Uterus (tissue), 4 donors: Measurements from ENCODE around the gene TMC3. TPM values are rescaled to one million over a fixed set of nuclear protein-coding genes. Genes with fewer than 3 reads are reported as not detected.

ENCODE experiments used
- DNase-seq, 2 donors: peaks; one replicate each; pipeline ENCODE4 v3.0.0-alpha.2; 2019 to 2020
- H3K27ac ChIP-seq, 2 donors: fragments of 200-600 bp; sonication (generic); 1 replicate in 1 of 2; 2 replicates in 1 of 2; pipeline ENCODE4 v1.5.1; 2016 to 2018
- H3K27me3 ChIP-seq, 2 donors: fragments of 200-600 bp; sonication (generic); one replicate each; pipeline ENCODE4 v1.5.1; 2018 to 2019; ENCODE audit warnings: control low read depth in 1 of 2
- H3K36me3 ChIP-seq, 2 donors: fragments of 200-600 bp; sonication (generic); one replicate each; pipeline ENCODE4 v1.5.1; 2019; ENCODE audit warnings: control low read depth in 1 of 2
- H3K4me1 ChIP-seq, 2 donors: fragments of 200-600 bp; sonication (generic); one replicate each; pipeline ENCODE4 v1.5.1; 2018 to 2019; ENCODE audit warnings: control low read depth in 1 of 2
- H3K4me3 ChIP-seq, 2 donors: fragments of 200-600 bp; sonication (generic); 1 replicate in 1 of 2; 2 replicates in 1 of 2; pipeline ENCODE4 v1.5.1; 2018 to 2019; ENCODE audit warnings: mild to moderate bottlenecking in 1 of 2
- H3K9me3 ChIP-seq, 2 donors: fragments of 200-600 bp; sonication (generic); one replicate each; pipeline ENCODE4 v1.5.1; 2019; ENCODE audit warnings: control low read depth in 1 of 2
- CTCF ChIP-seq, 4 experiments: fragments of 200-600 bp in 2 of 4; fragments of 450-650 bp in 2 of 4; sonication (generic) in 2 of 4; IDR thresholded peaks; one replicate each; pipeline ENCODE4 v1.5.1; 2016 to 2019; ENCODE audit warnings: antibody characterized with exemption in 4 of 4, mild to moderate bottlenecking in 2 of 4, moderate library complexity in 1 of 4
- POLR2A ChIP-seq, 2 donors: fragments of 450-650 bp; IDR thresholded peaks; one replicate each; pipeline ENCODE4 v1.6.1; 2016; ENCODE audit warnings: antibody characterized with exemption in 2 of 2, mild to moderate bottlenecking in 1 of 2, moderate library complexity in 1 of 2
- intact Hi-C: fragments of 100-400 bp; cut with DNase I; formaldehyde crosslinking; loops from one replicate; pipeline ENCODE4 v1.15.1; 2023; ENCODE audit warnings: low total_unique reads
- total RNA-seq, 4 donors: library from RNA; depleted of rRNA in 3 of 4; stranded (reverse); fragments of >200 nt in 3 of 4; gene quantifications; one replicate each; pipeline versions ENCODE4 v1.1.0 to v1.2.4, GENCODE V29; 2014 to 2023
- donor health status: DM: yes; HTN: yes; CAD: no.

Gene TMC3
- total RNA-seq, 4 donors from 2014 or later: 0.14 TPM; not detected in 3

- intact Hi-C loops: no loop called here
- no peak for DNase-seq
- no peaks in the 10 kb centered on the region for H3K36me3 ChIP-seq
- TF ChIP-seq CTCF (IDR thresholded peaks at IDR 0.05): no peak
- no peak for TF ChIP-seq POLR2A (IDR thresholded peaks at IDR 0.05)
- H3K27ac ChIP-seq: no peak overlapping the region
- no peaks in the 10 kb centered on the region for H3K9me3 ChIP-seq
- H3K4me1 ChIP-seq: no peaks in the 10 kb centered on the region
- no peak overlapping the region for H3K4me3 ChIP-seq
- H3K27me3 ChIP-seq: no peaks in the 10 kb centered on the region
These were observed 46.5 kb downstream of the TMC3 start for GRCh38 chr15:81327516-81327915.

GRCh38 chr15:81326466-81327212 lies 47.4 kb downstream of the TMC3 start:
- H3K27me3 ChIP-seq: no peaks in the 10 kb centered on the region
- H3K27ac ChIP-seq: no peak overlapping the region
- H3K4me1 ChIP-seq: no peaks in the 10 kb centered on the region
- DNase-seq: no peak
- no peaks in the 10 kb centered on the region for H3K36me3 ChIP-seq
- TF ChIP-seq CTCF (IDR thresholded peaks at IDR 0.05) (no peak), POLR2A (IDR thresholded peaks at IDR 0.05) (no peak)
- no peaks in the 10 kb centered on the region for H3K9me3 ChIP-seq
- intact Hi-C loops: no loop called here
- H3K4me3 ChIP-seq: no peak overlapping the region

GRCh38 chr15:81323944-81324881 lies 49.8 kb downstream of the TMC3 start, which contains the start of gene STARD5:
Gene STARD5, minus strand, starts transcription at chr15:81324141. Its CDS starts 42 bp downstream, at chr15:81324099.
- intact Hi-C loops: no loop called here

GRCh38 chr15:81323559-81323943 lies 50.5 kb downstream of the TMC3 start:
- no peaks in the 10 kb centered on the region for H3K27me3 ChIP-seq
- no peaks in the 10 kb centered on the region for H3K36me3 ChIP-seq
- H3K4me3 ChIP-seq: peak overlapping the region; percentile 88 to 95
- intact Hi-C loops: no loop called here
- no peaks in the 10 kb centered on the region for H3K9me3 ChIP-seq
- peak overlapping the region; percentile 78 to 86 for H3K27ac ChIP-seq
- DNase-seq: no peak
- no peak for TF ChIP-seq CTCF (IDR thresholded peaks at IDR 0.05)
- TF ChIP-seq POLR2A (IDR thresholded peaks at IDR 0.05): no peak
- H3K4me1 ChIP-seq: no peaks in the 10 kb centered on the region

More at GRCh38 chr15:81323944-81324881, 49.8 kb downstream of the TMC3 start, which contains the start of gene STARD5:
- TF ChIP-seq CTCF (IDR thresholded peaks at IDR 0.05) (no peak), POLR2A (IDR thresholded peaks at IDR 0.05) (peak; percentile 80 to 87)
- no peaks in the 10 kb centered on the region for H3K27me3 ChIP-seq
- H3K9me3 ChIP-seq: no peaks in the 10 kb centered on the region
- H3K4me1 ChIP-seq: no peaks in the 10 kb centered on the region
- peak; percentile 99 for DNase-seq
- H3K27ac ChIP-seq: peak within 1 kb of the TSS; percentile 78 to 86
- H3K36me3 ChIP-seq: no peaks in the 10 kb centered on the region
- H3K4me3 ChIP-seq: peak within 1 kb of the TSS; percentile 88 to 95
